NCI-H1092 (cell line): ENCODE measurements around the gene SOX4.
A peak's percentile ranks its signal among the peaks of the same experiment; 100 is the strongest.

Experiments
- DNase-seq: peaks from one replicate; lab custom pipeline; 2025; lab: John Stamatoyannopoulos, UW

The SOX4 gene

DNA sequence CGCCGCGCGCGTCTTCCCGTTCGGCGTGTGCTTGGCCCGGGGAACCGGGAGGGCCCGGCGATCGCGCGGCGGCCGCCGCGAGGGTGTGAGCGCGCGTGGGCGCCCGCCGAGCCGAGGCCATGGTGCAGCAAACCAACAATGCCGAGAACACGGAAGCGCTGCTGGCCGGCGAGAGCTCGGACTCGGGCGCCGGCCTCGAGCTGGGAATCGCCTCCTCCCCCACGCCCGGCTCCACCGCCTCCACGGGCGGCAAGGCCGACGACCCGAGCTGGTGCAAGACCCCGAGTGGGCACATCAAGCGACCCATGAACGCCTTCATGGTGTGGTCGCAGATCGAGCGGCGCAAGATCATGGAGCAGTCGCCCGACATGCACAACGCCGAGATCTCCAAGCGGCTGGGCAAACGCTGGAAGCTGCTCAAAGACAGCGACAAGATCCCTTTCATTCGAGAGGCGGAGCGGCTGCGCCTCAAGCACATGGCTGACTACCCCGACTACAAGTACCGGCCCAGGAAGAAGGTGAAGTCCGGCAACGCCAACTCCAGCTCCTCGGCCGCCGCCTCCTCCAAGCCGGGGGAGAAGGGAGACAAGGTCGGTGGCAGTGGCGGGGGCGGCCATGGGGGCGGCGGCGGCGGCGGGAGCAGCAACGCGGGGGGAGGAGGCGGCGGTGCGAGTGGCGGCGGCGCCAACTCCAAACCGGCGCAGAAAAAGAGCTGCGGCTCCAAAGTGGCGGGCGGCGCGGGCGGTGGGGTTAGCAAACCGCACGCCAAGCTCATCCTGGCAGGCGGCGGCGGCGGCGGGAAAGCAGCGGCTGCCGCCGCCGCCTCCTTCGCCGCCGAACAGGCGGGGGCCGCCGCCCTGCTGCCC, 1.1 kb downstream of the SOX4 start:
- no peak for DNase-seq

DNA sequence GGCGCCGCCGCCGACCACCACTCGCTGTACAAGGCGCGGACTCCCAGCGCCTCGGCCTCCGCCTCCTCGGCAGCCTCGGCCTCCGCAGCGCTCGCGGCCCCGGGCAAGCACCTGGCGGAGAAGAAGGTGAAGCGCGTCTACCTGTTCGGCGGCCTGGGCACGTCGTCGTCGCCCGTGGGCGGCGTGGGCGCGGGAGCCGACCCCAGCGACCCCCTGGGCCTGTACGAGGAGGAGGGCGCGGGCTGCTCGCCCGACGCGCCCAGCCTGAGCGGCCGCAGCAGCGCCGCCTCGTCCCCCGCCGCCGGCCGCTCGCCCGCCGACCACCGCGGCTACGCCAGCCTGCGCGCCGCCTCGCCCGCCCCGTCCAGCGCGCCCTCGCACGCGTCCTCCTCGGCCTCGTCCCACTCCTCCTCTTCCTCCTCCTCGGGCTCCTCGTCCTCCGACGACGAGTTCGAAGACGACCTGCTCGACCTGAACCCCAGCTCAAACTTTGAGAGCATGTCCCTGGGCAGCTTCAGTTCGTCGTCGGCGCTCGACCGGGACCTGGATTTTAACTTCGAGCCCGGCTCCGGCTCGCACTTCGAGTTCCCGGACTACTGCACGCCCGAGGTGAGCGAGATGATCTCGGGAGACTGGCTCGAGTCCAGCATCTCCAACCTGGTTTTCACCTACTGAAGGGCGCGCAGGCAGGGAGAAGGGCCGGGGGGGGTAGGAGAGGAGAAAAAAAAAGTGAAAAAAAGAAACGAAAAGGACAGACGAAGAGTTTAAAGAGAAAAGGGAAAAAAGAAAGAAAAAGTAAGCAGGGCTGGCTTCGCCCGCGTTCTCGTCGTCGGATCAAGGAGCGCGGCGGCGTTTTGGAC, 2.0 kb downstream of the SOX4 start:
- no peak for DNase-seq

DNA sequence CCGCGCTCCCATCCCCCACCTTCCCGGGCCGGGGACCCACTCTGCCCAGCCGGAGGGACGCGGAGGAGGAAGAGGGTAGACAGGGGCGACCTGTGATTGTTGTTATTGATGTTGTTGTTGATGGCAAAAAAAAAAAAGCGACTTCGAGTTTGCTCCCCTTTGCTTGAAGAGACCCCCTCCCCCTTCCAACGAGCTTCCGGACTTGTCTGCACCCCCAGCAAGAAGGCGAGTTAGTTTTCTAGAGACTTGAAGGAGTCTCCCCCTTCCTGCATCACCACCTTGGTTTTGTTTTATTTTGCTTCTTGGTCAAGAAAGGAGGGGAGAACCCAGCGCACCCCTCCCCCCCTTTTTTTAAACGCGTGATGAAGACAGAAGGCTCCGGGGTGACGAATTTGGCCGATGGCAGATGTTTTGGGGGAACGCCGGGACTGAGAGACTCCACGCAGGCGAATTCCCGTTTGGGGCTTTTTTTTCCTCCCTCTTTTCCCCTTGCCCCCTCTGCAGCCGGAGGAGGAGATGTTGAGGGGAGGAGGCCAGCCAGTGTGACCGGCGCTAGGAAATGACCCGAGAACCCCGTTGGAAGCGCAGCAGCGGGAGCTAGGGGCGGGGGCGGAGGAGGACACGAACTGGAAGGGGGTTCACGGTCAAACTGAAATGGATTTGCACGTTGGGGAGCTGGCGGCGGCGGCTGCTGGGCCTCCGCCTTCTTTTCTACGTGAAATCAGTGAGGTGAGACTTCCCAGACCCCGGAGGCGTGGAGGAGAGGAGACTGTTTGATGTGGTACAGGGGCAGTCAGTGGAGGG, 2.8 kb downstream of the SOX4 start:
- DNase-seq = peak; percentile 50

DNA sequence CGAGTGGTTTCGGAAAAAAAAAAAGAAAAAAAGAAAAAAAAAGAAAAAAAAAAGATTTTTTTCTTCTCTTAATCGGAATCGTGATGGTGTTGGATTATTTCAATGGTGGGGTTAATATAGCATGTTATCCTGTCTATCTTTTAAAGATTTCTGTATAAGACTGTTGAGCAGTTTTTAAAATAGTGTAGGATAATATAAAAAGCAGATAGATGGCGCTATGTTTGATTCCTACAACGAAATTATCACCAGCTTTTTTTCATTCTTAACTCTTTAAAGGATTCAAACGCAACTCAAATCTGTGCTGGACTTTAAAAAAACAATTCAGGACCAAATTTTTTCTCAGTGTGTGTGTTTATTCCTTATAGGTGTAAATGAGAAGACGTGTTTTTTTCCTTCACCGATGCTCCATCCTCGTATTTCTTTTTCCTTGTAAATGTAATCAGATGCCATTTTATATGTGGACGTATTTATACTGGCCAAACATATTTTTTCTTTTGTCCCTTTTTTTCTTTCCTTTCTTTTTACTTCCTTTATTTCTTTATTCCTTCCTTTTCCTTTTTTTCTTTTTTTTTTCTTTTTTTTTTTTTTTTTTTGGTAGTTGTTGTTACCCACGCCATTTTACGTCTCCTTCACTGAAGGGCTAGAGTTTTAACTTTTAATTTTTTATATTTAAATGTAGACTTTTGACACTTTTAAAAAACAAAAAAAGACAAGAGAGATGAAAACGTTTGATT, 3.6 kb downstream of the SOX4 start:
- DNase-seq = no peak

DNA sequence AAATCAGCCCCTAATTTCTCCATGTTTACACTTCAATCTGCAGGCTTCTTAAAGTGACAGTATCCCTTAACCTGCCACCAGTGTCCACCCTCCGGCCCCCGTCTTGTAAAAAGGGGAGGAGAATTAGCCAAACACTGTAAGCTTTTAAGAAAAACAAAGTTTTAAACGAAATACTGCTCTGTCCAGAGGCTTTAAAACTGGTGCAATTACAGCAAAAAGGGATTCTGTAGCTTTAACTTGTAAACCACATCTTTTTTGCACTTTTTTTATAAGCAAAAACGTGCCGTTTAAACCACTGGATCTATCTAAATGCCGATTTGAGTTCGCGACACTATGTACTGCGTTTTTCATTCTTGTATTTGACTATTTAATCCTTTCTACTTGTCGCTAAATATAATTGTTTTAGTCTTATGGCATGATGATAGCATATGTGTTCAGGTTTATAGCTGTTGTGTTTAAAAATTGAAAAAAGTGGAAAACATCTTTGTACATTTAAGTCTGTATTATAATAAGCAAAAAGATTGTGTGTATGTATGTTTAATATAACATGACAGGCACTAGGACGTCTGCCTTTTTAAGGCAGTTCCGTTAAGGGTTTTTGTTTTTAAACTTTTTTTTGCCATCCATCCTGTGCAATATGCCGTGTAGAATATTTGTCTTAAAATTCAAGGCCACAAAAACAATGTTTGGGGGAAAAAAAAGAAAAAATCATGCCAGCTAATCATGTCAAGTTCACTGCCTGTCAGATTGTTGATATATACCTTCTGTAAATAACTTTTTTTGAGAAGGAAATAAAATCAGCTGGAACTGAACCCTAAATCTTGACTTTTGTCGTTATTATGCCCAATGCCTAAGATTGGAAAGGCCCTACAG, 4.5 kb downstream of the SOX4 start:
- DNase-seq = no peak

DNA sequence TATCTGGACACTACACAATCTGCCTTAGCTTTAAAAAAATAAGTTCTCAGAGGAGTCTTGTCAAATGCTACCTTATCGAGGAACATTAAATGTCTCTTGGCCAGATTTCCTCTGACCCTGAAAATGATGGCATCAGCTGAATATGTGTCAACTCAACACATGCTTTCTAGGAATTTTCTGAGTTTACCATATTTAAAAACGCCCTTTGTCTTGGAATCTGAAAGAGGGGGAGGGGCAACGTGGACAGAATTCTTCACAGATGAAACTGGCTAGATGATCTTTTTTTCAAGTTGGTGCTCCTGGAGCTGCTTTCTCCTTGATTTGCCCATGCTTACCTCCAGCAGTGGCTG, 5.1 kb downstream of the SOX4 start:
- no peak for DNase-seq

DNA sequence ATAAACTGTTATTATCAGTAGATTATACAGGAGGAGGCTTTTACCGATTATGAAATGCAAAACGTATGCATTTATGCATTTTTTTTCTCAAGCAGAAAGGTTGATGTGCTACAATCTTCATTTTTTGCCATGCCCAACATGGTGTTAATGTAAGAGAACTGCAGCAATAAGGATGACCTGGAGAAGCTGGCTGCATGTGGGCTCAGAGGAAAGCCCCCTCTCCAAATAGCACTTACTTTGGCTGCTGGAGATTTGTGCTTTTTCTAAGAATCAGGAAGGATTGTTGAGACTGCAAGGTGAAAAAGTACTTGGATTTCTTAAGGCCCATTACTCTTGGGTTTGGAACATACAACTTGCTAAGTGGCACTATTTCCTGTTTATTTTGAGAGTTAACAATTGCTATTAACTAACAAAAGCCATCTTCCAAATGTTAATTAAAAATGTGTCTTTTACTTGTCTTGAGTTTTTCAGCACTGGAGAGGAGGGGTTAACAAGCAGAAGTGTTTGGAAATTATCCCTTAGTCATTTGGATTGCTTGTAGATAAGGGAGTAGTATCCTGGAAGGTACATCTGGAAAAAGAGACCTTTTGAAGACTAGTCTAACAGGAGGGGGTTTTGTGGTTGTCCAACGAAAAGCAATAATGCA, 5.6 kb downstream of the SOX4 start:
- DNase-seq = no peak

DNA sequence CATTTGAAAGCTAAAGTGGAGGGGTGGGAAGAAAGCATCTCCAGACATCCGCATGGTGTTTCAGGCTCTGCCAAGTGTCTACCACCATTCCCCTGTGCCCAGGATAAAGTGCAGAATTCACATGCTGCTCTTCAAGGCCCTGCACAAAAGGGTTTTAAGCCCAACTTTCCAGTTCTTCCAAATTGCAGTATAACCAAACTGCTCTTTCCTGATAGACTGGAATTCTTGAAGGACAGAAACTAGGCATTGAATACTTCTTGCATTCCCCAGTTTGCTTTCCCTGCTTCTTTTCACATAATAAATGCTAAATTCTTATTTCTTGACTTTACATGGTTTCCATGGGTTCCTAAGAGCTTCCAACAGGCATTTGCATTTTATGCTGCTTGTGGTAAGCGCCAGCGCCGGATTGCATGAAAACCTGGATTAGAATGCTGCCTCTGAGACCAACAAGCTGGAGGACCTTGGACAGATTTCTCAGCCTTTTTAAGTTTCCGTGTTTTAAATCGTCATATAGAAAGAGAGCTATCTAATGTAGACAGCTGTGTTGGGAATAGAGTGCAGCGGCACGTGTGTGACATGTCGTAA, 7.9 kb downstream of the SOX4 start:
- DNase-seq = no peak

DNA sequence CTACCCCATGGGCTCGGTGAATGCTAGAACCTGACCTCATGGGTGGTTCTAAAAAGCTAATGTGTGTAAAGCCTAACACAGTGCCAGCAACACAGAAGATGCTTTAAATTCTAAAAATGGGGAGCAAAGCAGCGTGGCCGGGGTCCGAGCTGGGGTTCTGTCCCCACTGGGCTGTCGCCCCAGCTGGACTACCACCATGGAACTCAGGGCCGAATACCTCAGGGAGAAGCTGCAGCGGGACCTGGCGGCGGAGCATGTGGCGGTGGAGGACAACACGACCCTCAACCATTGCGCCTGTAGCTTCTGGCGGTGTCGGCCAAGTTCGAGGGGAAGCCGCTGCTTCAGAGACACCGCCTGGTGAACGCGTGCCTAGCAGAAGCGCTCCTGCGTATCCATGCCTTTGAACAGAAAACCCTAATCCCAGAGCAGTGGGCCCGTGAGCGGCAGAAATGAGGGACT, 8.4 kb downstream of the SOX4 start:
- DNase-seq = no peak

DNA sequence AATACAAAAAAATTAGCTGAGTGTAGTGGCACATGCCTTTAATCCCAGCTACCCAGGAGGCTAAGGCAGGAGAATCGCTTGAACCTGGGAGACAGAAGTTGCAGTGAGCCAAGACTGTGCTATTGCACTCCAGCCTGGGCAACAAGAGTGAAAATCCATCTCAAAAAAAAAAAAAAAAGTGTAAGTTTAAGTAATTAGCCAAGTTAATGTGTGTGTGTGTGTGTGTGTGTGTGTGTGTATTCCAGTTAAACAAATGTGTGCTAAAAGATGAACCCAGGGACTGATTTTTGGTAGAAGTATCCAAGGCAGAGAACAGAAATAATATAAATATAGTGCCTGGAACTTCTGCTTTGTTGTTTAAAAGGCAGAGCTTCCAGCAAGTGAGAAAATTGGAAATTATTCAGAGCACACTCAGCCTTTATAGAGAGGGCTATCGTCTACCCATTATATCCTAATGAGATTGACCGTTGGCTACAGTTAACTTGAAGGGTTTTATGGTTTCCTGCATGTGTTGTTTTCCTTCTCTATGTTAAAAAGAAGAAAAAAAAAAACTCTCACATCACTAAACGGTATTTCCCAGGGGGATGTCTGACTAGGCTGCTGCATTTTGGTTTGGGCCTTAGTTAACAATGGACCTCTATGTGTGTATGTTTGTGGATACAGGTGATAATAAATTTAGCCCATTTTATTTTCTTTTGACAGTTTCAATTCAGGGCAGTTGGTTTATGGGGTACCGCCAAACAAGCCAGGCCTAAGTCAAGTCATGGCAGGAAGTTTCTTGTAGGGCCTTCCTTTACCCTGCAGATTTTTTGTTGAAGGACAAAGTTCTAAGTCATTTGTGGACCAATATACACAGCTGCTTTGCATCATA, 9.8 kb downstream of the SOX4 start:
- DNase-seq = no peak

DNA sequence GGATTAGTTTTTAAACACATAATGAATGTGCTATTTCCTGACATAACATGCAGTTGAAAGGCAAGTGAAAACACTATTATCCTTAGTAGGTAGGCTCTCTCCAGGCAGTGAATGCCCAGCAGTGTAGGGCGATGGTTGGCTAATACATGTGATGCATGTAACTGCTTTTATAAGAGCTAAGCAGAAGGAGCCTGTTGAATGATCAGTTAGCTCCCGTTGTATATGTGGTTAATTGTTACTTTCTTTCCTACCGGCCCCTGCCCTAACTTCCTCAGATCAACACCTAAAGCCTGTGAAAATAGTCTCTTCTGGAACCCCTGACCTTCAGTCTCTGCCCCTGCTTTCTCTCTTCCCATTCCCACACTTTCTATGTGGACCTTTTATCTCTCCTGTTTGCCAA, 10.5 kb downstream of the SOX4 start:
- no peak for DNase-seq

DNA sequence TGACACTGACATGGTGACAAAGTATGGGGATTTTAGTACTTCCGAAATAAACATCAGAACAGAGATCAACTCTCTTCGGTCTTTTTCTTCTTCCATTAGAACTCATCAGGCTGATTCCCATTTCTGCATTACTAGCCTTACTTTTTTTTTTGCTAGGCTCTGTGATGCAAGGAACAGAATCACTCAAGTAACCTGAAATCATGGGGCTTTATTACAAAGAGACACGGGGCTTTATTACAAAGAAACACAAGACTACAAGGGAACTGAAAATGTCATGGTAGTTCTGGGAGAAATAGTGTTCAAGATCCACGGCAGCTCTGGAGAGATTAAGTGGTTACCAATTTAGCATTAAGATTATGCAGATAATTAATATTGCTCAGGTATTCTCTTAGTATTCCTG, 11.6 kb downstream of the SOX4 start:
- no peak for DNase-seq

DNA sequence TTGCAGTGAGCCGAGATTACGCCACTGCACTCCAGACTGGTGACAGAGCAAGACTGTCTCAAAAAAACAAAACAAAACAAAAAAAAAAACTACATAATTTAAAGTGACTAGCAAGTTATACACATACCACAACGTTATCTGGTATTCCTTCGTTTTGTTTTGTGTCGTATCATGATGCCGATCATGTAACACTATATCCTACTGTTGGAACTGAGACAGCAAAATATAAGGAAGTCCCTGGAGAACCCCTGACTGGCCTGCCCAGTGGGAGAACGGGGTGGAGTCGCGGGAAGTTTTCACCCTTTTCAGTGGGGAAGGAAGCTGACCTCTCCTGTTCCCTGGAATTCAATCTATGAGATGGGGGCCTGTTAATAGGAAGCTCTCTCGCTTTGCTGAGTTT, 15.1 kb downstream of the SOX4 start:
- no peak for DNase-seq

DNA sequence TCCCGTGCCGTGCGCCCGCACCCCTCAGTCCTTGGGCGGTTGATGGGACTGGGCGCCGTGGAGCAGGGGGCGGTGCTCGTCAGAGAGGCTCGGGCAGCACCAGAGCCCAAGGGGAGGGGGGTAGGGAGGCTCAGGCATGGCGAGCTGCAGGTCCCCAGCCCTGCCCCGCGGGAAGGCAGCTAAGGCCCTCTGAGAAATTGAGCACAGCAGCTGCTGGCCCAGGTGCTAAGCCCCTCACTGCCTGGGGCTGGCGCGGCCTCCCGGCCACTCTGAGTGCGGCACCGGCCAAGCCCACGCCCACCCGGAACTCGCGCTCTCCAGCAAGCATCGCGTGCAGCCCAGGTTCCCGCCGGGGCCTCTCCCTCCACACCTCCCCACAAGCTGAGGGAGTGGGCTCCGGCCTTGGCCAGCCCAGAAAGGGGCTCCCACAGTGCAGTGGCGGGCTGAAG, 16.4 kb downstream of the SOX4 start:
- no peak for DNase-seq

DNA sequence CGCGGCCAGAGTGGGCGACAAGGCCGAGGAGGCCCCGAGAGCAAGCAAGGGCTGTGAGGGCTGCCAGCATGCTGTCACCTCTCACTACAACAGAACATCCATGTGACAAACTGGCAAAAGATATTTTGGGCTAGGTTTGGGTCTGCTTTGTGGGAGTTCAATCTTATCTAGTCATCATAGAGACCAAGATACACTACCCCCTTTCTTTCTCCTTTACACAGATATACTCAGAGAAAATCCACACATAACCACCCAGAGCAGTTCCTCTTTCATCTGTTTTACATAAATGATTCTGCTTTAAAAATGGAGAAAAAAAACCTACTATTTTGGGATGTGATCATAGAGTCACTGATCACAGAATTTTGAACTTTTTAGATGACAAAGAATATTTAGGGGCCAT, 16.8 kb downstream of the SOX4 start:
- DNase-seq = no peak

DNA sequence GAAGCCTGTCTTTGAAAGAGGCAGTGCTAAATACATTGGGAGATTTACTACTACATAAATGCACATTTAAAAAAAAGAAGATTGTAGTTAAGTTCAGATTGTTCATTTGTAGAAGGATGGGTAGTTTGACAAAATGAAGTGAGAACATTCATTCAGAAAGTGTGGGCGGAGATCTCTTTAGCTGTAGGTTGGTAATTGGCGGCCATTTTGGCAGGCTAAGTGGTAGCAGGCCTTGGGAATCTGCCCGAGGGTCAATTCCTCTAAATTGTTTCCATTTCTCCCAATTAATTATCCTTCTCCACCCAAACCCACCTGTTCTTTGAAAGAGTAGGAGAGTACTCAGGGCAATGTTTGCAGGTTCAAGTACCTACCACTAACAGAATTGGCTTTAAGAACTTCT, 17.9 kb downstream of the SOX4 start:
- DNase-seq = no peak

DNA sequence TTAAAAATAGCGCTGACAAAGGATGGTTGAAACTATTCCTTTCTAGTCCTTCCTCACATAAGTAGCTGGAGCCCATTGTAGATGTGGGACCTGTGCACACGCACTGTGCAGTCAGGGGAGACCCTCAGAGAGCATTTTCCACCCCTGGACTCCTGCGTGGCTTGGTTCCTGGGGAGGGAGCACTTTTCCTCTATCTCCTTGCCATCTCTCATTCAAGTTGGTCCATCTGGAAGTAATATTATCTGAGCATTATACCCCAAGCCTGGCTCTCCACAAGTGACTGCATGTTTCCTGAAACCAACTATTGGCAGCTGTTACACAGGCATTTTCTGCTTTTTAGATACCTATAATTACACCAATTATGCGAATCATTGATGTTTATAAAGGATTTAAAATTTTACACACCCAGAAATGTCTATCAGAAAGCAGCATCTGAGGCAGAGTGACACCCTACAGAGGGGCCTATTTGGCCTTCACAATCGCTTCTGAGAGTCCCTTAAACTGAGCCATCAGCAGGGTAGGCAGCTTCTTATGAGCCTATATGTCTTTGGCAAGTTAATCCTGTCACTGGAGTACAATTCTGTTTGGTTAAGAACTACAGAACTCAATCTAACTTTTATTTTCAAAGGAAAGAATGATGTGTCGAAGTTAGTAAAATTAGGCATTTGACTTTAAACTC, 18.7 kb downstream of the SOX4 start:
- no peak for DNase-seq

DNA sequence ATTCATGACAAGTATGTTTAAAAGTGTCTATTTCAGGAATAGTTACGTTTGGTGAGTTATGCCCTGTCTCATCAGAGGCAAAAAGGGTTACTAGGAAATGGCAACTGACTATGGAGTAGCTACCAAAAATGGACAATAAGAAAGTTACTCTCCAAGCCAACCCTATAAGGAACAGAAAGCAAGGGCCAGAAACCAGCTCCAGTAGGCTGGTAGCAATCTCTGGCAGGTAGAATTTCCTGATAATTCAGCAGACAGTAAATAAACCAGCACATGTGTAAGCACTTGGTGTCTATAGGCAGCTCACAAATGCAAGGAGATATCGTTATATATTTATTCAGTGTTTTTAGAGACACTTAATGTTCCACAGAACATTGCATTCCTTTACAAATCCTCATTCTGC, 20.3 kb downstream of the SOX4 start:
- DNase-seq = no peak
